ENCODE measurements around the gene GATAD2A. TPM values are rescaled to one million over a fixed set of nuclear protein-coding genes. Genes with fewer than 3 reads are reported as not detected.

Gene GATAD2A
- total RNA-seq, 4 donors from 2014 or later: 17.7 to 51.4 (median 40.1) TPM

DNA sequence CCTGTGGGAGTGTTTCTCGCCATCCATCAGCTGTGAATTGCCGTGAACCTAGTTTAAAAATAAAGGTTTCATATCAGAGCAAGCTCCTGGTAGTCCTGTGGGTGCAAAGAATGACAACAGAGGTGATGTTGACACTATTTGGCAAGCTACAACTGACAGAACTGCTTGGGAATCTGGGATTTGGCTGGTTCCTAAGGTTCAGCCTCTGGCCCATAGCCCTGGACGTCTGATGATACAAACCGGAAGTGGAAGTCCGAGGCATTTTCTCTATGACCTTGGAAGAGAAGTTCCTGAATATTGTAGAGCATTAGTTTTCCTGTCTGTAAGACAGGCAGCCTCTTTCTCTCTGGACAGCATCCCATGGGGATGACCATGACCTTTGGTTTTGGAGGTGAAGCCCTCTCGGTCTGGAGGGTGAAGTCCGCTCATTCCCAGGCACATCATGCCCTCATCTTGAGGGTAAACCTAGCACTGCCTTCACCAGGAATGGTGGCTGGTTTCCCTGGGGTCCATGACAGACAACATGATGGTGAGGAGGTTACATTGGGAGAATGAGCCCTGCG lies 29.1 kb downstream of the GATAD2A start:
- Histone ChIP-seq H3K4me1 (peaks cover 22 to 25% of the 10 kb centered on the region in 2 donors), H3K27ac (peak overlapping the region; percentile 47 to 63 (median 56)), H3K36me3 (no peaks in the 10 kb centered on the region), H3K27me3 (no peaks in the 10 kb centered on the region), H3K9me3 (no peaks in the 10 kb centered on the region), H3K4me3 (peak overlapping the region in 1 of 4 donors; percentile 25)
- ATAC-seq (peak; percentile 93 to 94), DNase-seq (peak; percentile 51 to 73)
- no peak for TF ChIP-seq CTCF (IDR thresholded peaks at IDR 0.05 in 4 of 5, conservative IDR thresholded peaks at IDR 0.05 in 1 of 5)
- no peak for TF ChIP-seq POLR2A (IDR thresholded peaks at IDR 0.05)
- intact Hi-C loops (cut with DNase I; ENCODE audit: low total_unique reads): no loop called here
- in situ Hi-C loops (cut with MboI; ENCODE audit: low sequenced_read_pairs in 4 of 4): no loop called here

- Histone ChIP-seq H3K27me3 (no peaks in the 10 kb centered on the region), H3K4me1 (peaks cover 22% of the 10 kb centered on the region in 2 donors), H3K4me3 (no peak overlapping the region), H3K9me3 (no peaks in the 10 kb centered on the region), H3K36me3 (no peaks in the 10 kb centered on the region), H3K27ac (no peak overlapping the region)
- TF ChIP-seq POLR2A (IDR thresholded peaks at IDR 0.05): no peak
- TF ChIP-seq CTCF (IDR thresholded peaks at IDR 0.05 in 4 of 5, conservative IDR thresholded peaks at IDR 0.05 in 1 of 5): no peak
- ATAC-seq (no peak), DNase-seq (no peak)
- in situ Hi-C loops (cut with MboI; ENCODE audit: low sequenced_read_pairs in 4 of 4) (no loop called here), intact Hi-C loops (cut with DNase I; ENCODE audit: low total_unique reads) (no loop called here)
These were observed 30.7 kb downstream of the GATAD2A start for GRCh38 chr19:19436137-19436691.

DNA sequence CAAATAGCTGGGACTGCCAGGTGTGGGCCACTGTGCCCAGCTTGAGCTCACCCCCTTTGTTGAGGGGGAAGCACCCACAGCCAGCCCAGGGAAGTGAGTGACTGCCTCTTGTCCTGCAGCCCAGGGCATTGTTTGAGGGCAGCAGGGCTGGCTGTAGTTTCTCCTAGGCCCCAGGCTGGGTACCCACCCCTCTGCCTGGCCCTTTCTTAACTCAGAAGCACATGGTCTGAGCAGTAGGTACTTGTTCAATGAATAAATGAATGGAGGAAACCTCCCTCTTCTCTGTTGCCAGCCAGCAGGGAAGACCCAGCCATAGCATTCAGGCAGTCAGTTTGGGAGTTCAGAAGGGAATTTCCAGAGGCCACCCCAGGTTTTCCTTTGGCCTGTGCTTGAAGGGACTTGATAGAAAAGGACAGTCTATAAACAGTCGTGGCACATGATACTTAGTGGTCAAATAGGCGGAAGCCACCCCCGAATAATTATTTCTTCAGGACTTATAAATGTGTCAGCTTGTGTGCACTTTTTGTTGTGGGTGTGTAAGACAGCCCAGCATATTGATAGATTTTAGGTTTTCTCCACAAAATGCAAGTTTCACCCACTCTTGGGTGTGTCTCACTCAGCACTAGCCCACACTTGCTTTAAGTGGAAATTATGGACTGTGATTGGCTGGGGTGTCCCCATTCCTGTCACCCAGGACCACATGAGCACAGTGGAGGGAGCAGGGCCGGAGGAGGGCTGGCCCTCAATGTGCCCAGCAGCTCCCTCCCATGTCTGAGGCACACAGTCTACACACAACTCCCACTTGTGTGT lies 33.1 kb downstream of the GATAD2A start:
- in situ Hi-C loops (cut with MboI; ENCODE audit: low sequenced_read_pairs in 4 of 4) (no loop called here), intact Hi-C loops (cut with DNase I; ENCODE audit: low total_unique reads) (no loop called here)
- no peak for ATAC-seq

DNA sequence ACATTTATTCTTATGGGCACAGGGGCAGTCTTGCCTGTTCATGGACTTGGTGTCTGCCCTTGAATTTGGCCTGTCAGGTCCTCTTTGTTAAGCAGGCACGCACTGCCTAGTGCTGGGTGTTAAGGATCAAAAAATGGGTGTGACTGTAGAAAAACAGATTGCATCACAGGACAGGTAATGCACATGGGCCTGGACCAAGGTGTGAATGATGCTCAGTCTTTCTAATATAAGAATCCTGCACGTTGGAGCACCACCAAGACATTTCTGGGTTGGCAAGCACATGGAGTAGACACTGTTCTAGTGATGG lies 33.7 kb downstream of the GATAD2A start:
- ATAC-seq (no peak), DNase-seq (no peak)
- in situ Hi-C loops (cut with MboI; ENCODE audit: low sequenced_read_pairs in 4 of 4): no loop called here
- H3K36me3 ChIP-seq: no peaks in the 10 kb centered on the region
- no peak overlapping the region for H3K4me3 ChIP-seq
- H3K9me3 ChIP-seq: no peaks in the 10 kb centered on the region
- no peak overlapping the region for H3K27ac ChIP-seq
- H3K4me1 ChIP-seq: peaks cover 5 to 10% of the 10 kb centered on the region in 2 donors
- TF ChIP-seq POLR2A (IDR thresholded peaks at IDR 0.05) (no peak), CTCF (IDR thresholded peaks at IDR 0.05 in 4 of 5, conservative IDR thresholded peaks at IDR 0.05 in 1 of 5) (no peak)
- intact Hi-C loops (cut with DNase I; ENCODE audit: low total_unique reads): no loop called here
- H3K27me3 ChIP-seq: no peaks in the 10 kb centered on the region

More for the DNA sequence above, 33.1 kb downstream of the GATAD2A start:
- Histone ChIP-seq H3K4me3 (no peak overlapping the region), H3K4me1 (peaks cover 9 to 15% of the 10 kb centered on the region in 2 donors), H3K27me3 (no peaks in the 10 kb centered on the region), H3K27ac (no peak overlapping the region), H3K36me3 (no peaks in the 10 kb centered on the region), H3K9me3 (no peaks in the 10 kb centered on the region)
- no peak for TF ChIP-seq POLR2A (IDR thresholded peaks at IDR 0.05)
- TF ChIP-seq CTCF (IDR thresholded peaks at IDR 0.05 in 4 of 5, conservative IDR thresholded peaks at IDR 0.05 in 1 of 5): no peak
- DNase-seq: no peak
